Motor neuron (in vitro differentiated cells): ENCODE data around the gene TM9SF1. TPM values are rescaled to one million over a fixed set of nuclear protein-coding genes. Genes with fewer than 3 reads are reported as not detected.

ENCODE experiments used
- ATAC-seq, 8 experiments: fragments of 200-7000 bp; cut with Tn5 transposase; replicated peaks in 6 of 8; 2 replicates each; pipeline ENCODE4 v1.8.0; 2021; ENCODE audit warnings: mild to moderate bottlenecking in 8 of 8, moderate library complexity in 8 of 8
- H3K27ac ChIP-seq, 2 donors: fragments of 250-450 bp; sonication (Bioruptor Pico); 2 replicates each; pipeline ENCODE4 v1.9.0; 2021; ENCODE audit warnings: antibody characterized with exemption in 2 of 2, mild to moderate bottlenecking in 2 of 2, moderate library complexity in 1 of 2
- H3K4me1 ChIP-seq, 2 donors: fragments of 250-450 bp; sonication (Bioruptor Pico); replicated peaks in 1 of 2; 2 replicates each; pipeline ENCODE4 v1.6.1; 2021; ENCODE audit warnings: antibody characterized with exemption in 2 of 2, mild to moderate bottlenecking in 2 of 2, moderate library complexity in 1 of 2
- H3K4me3 ChIP-seq, 5 donors: fragments of 250-450 bp; sonication (Bioruptor Pico); 2 replicates each; pipeline ENCODE4 v1.9.0; 2021; ENCODE audit warnings: antibody characterized with exemption in 5 of 5, mild to moderate bottlenecking in 5 of 5, moderate library complexity in 4 of 5
- WGBS, 10 experiments: fragments of 450-650 bp; shearing (Covaris generic); methylation state at CpG; one replicate each; pipeline ENCODE4 v1.0.0; 2022; 5-methylcytosine and 5-hydroxymethylcytosine counted together
- in situ Hi-C, 9 experiments: fragments of 400-800 bp; cut with MboI; loops; one replicate each; pipeline ENCODE4 v1.15.0; 2021; ENCODE audit warnings: low sequenced_read_pairs in 9 of 9, low pct_unique_long_range_greater_than_20kb in 2 of 9; ENCODE audit not compliant: unreplicated experiment in 9 of 9
- total RNA-seq, 8 experiments: library from RNA; unstranded; fragments of 300-600 nt; gene quantifications; 2 replicates each; pipeline versions ENCODE4 v1.2.3 to v1.2.4, GENCODE V29; 2022

The TM9SF1 gene
- total RNA-seq, 8 experiments from 2014 or later = 17.6 to 53.1 (median 30.8) TPM

GRCh38 chr14:24177891-24178290 lies 17.4 kb downstream of the TM9SF1 start:
- WGBS, 10 experiments = 87% methylated on average over 4 of the region's 14 CpGs; no CpG with 5 or more reads in 9 of the 10 experiments
- H3K4me3 ChIP-seq = no peak overlapping the region
- peaks cover 19 to 23% of the 10 kb centered on the region in 2 donors for H3K4me1 ChIP-seq
- no peak overlapping the region for H3K27ac ChIP-seq
- in situ Hi-C loops = no loop called here
- ATAC-seq = no peak

GRCh38 chr14:24177041-24177825 lies 18.0 kb downstream of the TM9SF1 start:
- H3K4me3 ChIP-seq = no peak overlapping the region
- H3K27ac ChIP-seq = no peak overlapping the region
- 86 to 100% (median 90%) methylated on average over 4 to 8 of the region's 12 CpGs; no CpG with 5 or more reads in 7 of the 10 experiments for WGBS, 10 experiments

GRCh38 chr14:24176599-24176998 lies 18.6 kb downstream of the TM9SF1 start:
- WGBS, 10 experiments = 77 to 100% (median 100%) methylated on average over 2 to 4 of the region's 5 CpGs; no CpG with 5 or more reads in 4 of the 10 experiments
- Histone ChIP-seq H3K27ac (no peak overlapping the region), H3K4me1 (peaks cover 19 to 23% of the 10 kb centered on the region in 2 donors), H3K4me3 (no peak overlapping the region)
- in situ Hi-C loops = no loop called here
- no peak for ATAC-seq

More at GRCh38 chr14:24177041-24177825, 18.0 kb downstream of the TM9SF1 start:
- in situ Hi-C loops = no loop called here
- H3K4me1 ChIP-seq = peaks cover 19 to 23% of the 10 kb centered on the region in 2 donors
- no peak for ATAC-seq

DNA sequence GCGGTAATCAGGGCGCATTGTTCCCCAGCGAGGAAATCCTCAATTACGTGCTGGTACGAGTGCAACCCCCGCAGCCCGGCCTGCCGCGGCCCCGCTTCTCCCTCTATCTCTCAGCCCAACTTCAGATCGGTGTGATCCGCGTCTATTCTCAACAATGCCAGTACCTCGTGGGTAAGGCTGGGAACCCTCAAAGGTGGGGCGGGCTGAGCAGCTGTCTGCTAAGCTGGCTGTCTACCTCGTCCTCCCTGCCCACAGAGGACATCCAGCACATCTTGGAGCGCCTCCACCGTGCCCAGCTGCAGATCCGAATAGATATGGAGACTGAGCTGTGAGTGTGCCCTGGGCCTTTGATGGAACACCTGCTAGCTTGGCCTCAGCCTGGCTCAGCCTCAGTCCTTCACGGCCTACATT lies 22.4 kb downstream of the TM9SF1 start:
- WGBS, 10 experiments = 42 to 80% (median 61%) methylated on average over 1 to 8 of the region's 20 CpGs; no CpG with 5 or more reads in 7 of the 10 experiments
- in situ Hi-C loops = no loop called here
- Histone ChIP-seq H3K4me3 (peak overlapping the region in 4 of 5 donors; percentile 42 to 72 (median 58)), H3K27ac (no peak overlapping the region), H3K4me1 (no peaks in the 10 kb centered on the region)
- peak in 1 of 8 experiments; percentile 5 for ATAC-seq

DNA sequence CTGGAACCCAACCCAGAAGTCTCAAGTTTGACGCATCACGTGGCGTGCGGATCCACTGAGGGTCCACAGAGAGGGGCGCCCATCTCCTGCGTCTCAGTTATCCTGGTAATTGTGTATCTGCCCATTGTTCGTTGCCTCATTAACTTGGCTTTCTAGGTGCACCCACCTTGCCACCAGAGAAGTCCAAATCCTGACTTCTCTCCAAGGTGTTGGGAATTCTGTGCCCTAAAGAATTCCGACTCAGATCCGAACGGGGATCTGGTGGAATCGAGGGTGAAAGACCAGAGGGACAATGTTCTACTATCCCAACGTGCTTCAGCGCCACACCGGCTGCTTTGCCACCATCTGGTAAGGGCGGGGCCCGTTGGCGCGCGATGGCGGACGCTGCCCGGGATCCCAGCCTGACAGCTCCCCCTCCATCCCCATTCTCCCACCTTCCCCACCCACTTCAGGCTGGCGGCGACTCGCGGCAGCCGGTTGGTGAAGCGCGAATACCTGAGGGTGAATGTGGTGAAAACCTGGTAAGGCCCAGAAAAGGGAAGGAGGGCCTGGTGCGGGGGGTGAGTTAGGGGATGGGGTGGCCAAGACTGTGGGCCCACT lies 22.9 kb downstream of the TM9SF1 start:
- Histone ChIP-seq H3K27ac (peak overlapping the region in 1 of 2 donors; percentile 5), H3K4me1 (no peaks in the 10 kb centered on the region), H3K4me3 (peak overlapping the region; percentile 35 to 72 (median 49))
- no peak for ATAC-seq
- in situ Hi-C loops = no loop called here
- WGBS, 10 experiments = 0 to 84% methylated on average over 5 to 9 of the region's 30 CpGs; no CpG with 5 or more reads in 8 of the 10 experiments

DNA sequence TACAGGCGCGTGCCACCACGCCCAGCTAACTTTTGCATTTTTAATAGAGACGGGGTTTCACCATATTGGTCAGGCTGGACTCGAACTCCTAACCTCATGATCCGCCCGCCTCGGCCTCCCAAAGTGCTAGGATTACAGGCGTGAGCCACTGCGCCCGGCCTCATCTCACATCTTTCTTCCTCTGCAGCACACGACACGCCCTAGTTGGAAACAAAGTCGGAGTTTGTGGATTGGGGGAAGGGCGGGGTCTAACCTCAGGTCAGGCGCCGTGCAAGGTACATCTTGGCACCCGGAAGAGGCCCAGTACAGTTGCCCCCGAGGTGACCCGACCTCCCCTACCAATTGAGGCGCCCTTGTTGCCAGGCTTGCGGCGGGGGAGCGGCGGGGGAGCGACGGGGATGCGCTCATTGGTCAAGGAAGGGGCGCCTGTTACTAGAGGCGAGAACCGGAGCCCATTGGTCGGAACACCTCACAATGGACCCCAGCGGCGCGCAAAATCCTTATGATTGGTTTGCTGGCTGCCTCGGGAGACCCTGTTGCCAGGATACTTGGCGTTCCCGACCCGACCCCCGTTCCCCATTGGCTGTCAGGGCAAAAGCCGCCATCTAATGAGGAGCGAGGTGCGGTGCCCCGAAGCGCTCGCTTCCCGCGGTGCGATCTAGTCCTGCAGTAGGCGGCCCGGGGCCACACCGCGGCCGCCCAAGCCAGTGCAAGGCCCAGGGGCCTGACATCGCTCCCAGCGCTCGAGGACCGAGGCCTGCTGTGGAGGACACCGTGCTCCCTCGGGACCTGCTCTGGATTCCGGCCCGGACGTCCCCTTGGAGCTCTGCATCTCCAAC lies 23.6 kb downstream of the TM9SF1 start, which contains the start of gene REC8:
REC8 (plus strand) TSS at position 659 of the 839 bp plus-strand sequence. CDS start 473 bp downstream, outside the sequence.
- H3K4me3 ChIP-seq = peak within 1 kb of the TSS; percentile 35 to 72 (median 49)
- in situ Hi-C loops = no loop called here
- no peaks in the 10 kb centered on the region for H3K4me1 ChIP-seq
- 13 to 71% (median 43%) methylated on average over 3 to 17 of the region's 63 CpGs; no CpG with 5 or more reads in 3 of the 10 experiments for WGBS, 10 experiments
- ATAC-seq = peak in 7 of 8 experiments; percentile 8 to 96 (median 94)
- peak within 1 kb of the TSS in 1 of 2 donors; percentile 38 for H3K27ac ChIP-seq

- H3K27ac ChIP-seq = no peak overlapping the region
- 80 to 100% (median 97%) methylated on average over 1 to 3 of the region's 3 CpGs; no CpG with 5 or more reads in 2 of the 10 experiments for WGBS, 10 experiments
- no peak for ATAC-seq
- in situ Hi-C loops = no loop called here
- no peak overlapping the region for H3K4me3 ChIP-seq
- H3K4me1 ChIP-seq = no peaks in the 10 kb centered on the region
Observed at GRCh38 chr14:24167469-24168114, 27.6 kb downstream of the TM9SF1 start.

DNA sequence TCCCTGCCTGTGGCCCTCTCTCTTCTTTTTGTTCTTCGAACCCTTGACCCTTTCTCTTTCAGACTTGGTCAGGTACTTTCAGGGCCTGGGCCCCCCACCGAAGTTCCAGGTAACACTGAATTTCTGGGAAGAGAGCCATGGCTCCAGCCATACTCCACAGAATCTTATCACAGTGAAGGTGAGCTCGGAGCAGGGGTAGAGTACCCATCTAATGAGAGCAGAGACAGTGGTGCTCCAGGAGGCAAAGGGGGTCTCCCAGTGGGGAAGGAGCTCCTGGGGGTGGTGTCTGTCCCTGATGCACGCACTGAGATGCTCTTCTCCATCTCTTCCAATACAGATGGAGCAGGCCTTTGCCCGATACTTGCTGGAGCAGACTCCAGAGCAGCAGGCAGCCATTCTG lies 29.5 kb downstream of the TM9SF1 start:
- no peak overlapping the region for H3K4me3 ChIP-seq
- H3K4me1 ChIP-seq = peaks cover 7 to 11% of the 10 kb centered on the region in 2 donors
- 60 to 100% (median 96%) methylated on average over 1 to 3 of the region's 5 CpGs; no CpG with 5 or more reads in 2 of the 10 experiments for WGBS, 10 experiments
- in situ Hi-C loops = no loop called here
- no peak for ATAC-seq
- H3K27ac ChIP-seq = no peak overlapping the region

DNA sequence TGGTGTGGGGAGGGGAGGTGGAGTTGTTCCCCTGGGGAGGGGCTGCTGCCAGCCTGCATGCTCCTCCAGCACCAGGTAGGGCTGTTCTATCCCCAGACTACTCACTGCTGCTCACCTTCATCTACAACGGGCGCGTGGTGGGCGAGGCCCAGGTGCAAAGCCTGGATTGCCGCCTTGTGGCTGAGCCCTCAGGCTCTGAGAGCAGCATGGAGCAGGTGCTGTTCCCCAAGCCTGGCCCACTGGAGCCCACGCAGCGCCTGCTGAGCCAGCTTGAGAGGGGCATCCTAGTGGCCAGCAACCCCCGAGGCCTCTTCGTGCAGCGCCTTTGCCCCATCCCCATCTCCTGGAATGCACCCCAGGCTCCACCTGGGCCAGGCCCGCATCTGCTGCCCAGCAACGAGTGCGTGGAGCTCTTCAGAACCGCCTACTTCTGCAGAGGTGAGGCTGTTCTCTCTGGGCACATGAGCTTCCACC lies 30.7 kb downstream of the TM9SF1 start:
- no peak overlapping the region for H3K4me3 ChIP-seq
- in situ Hi-C loops = no loop called here
- peaks cover 9 to 13% of the 10 kb centered on the region in 2 donors for H3K4me1 ChIP-seq
- ATAC-seq = no peak
- H3K27ac ChIP-seq = no peak overlapping the region
- 84 to 100% (median 98%) methylated on average over 3 to 7 of the region's 14 CpGs; no CpG with 5 or more reads in 7 of the 10 experiments for WGBS, 10 experiments

DNA sequence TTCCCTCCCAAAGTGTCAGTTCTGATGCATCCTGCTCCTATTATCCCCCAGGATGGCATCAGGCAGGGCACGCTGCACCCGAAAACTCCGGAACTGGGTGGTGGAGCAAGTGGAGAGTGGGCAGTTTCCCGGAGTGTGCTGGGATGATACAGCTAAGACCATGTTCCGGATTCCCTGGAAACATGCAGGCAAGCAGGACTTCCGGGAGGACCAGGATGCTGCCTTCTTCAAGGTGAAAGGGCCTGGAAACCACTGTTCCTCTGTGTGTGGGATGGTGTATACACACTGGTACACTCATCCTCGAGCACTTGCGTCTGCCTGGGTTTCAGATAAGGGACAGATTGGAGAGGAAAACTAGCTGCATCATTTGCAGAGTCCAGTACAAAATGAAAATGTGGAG lies 33.1 kb downstream of the TM9SF1 start:
- ATAC-seq = no peak
- in situ Hi-C loops = no loop called here
- 0 to 83% (median 80%) methylated on average over 1 to 2 of the region's 8 CpGs; no CpG with 5 or more reads in 5 of the 10 experiments for WGBS, 10 experiments
- Histone ChIP-seq H3K27ac (no peak overlapping the region), H3K4me1 (peaks cover 9 to 13% of the 10 kb centered on the region in 2 donors), H3K4me3 (no peak overlapping the region)

DNA sequence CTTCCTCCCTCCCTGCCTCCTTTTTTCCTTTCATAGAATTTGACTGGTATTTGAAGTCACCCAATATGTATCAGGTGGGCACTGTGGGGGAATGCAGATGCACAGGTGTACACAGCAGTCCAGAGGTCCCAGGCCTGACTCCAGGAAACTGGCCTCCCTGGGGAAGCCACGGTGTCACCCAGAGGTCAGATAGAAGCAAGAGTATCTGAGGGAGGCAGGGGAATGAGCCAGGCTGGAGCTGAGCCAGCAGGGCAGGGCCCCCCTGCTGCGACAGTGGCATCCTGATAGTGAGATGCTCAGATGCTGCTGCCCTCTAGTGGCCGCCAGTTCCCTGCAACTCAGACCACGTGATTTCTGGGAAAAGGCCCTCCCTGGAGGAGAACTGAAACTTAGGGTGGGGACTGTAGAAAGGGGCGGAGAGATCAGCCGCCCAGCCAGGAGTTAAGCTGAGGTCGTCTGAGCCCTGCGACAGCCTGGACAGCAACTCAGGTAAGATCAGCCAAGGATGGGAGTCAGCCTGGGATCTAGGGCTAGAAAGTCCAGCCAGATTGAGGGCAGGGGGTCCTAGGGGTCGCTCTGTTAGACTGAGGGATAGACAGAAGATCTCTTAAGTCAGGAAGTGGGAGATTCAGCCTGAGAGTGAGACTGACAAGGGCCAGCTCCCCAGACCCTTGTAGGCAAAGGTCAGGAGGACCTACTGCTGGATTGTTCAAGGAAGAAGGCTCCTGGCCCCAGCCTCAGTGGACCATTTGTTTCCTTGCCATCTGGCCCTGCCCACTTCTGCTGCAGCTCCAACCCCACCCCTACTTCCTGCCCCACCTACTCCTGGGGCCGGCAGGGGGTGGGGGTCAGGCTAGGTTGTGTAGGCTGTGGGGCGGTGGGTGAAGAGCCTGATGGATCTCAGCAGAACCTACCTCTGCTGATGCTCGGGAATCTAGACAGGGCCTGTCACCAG lies 34.1 kb downstream of the TM9SF1 start, which contains the start of gene IRF9:
IRF9 (plus strand) TSS at position 416 of the 955 bp plus-strand sequence. CDS start 880 bp downstream, outside the sequence.
- peak within 1 kb of the TSS; percentile 26 to 34 for H3K27ac ChIP-seq
- peak; percentile 81 to 92 (median 90) for ATAC-seq
- WGBS, 10 experiments = 0 to 8% (median 0%) methylated on average over 1 to 6 of the region's 12 CpGs; no CpG with 5 or more reads in 5 of the 10 experiments
- peak within 1 kb of the TSS; percentile 14 to 40 (median 22) for H3K4me3 ChIP-seq
- peaks cover 9 to 13% of the 10 kb centered on the region in 2 donors for H3K4me1 ChIP-seq
- in situ Hi-C loops = no loop called here
